ENCODE data around the gene WDR45B.

Gene WDR45B

DNA sequence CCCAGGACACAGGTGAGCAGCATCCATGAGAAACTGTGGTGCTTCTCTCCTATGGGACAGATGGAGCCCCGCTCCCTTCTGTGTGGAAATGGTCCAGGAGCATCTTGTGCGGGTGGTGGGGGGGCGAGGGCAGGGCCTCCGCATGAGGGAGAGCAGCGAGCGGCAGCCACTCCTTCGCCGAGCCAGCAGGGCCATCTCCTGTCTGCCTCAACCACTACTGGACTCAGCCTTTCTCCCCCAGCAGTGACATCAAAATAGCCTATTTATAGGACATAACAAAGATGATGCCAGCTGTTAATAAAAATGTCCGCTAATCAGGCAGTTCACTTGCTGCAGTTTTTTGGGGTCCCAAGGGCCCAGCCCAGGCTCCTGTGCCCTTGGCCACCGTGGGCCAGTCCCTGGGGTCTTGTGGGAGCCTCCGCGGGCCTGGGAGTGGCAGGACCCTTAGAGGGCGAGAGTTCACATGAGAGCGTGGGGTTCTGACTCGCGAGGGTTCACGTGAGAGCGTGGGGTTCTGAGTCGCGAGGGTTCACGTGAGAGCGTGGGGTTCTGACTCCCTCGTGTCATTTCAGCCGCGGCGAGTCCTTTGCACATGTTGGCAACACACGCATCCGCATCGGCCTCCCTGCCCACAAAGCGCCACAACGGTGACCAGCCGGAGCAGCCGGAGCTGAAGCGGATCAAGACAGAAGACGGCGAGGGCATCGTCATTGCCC, 47.4 kb downstream of the WDR45B start:
- DNase-seq (ENCODE audit: low read depth in 3 of 3), result no peak

DNA sequence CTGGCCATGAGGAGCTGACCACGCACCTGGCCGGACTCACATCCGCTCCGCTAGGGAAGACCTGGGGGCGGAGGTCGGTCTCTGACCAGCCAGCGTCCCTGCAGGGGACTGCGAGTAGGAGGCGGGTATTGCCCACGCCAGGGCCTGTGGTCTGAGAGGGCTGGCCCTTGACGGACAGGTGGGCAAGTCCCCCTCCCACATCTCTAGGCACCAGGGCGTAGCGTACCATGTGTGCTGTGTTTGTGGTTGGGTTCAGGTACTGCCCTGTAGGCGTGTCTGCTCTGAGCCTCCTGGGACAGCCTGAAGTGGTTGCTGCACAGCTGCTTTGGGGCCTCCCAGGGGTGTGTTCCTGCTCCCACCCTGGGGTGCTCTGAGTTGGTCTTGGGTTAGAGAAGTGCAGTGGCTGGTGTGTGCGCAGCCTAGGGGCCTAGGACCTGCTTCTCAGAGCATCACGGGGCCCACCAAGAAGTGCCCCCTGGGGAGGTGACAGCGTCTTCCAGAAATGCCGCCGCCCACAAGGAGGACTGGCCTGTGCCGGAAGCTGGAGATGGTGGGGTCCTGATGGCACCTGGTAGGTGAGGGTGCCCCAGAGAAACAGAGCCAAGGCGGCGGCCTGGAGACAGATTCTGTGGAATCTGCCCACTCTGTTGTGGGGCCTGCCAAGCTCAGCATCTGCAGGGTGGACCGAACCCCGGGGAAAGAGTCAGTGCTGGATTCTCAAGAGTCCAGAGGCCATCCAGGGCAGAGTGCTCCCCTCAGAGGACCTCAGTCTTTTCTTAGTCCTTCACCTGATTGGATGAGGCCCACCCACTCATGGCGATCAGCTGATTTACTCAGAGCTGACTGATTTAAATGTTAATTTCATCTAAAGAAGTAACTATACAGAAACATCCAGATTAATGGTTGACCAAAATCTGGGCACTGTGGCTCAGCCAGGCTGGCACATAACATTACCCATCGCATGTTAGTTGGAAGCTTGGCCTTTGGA, 48.3 kb downstream of the WDR45B start:
- DNase-seq (ENCODE audit: low read depth in 3 of 3), result no peak

DNA sequence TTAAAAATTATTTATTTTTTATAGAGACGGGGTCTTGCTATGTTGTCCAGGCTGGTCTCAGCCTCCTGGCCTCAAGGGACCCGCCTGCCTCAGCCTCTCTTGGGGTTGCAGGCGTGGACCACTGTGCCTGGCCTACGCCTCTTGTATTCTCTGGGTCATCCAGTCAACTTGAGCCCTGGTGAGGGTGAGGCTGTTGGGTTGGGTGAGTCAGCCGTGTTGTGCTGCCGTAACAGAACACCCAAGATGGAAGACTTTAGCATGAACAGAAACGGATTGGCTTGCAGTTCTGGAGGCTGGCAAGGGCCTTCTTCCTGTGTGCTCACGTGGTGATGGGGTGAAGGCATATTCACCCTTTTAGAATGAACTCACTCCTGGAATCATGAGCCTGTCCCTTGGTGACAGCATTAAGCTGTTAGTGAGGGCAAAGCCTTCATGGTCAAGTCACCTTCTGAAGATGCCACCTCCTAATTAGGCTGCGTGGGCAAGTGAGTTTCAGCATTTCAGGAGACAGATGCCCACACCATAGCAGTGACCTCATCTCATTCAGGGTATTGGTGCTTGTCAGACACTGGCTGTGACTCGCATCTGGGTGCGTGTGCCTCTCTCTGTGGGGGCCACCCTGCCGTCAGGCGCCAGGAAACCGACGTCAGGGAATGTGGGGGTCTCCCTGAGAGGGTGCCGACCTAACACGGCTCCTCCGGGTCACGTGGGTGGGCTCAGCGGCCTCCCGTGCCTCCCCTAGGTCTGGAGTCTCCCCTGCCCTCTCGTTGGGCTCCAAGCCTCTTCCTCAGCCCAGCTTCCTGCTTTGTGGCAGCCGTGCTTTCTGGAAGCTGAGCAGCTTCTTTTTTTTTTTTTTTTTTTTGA, 49.8 kb downstream of the WDR45B start:
- DNase-seq (ENCODE audit: low read depth in 3 of 3), result no peak

DNA sequence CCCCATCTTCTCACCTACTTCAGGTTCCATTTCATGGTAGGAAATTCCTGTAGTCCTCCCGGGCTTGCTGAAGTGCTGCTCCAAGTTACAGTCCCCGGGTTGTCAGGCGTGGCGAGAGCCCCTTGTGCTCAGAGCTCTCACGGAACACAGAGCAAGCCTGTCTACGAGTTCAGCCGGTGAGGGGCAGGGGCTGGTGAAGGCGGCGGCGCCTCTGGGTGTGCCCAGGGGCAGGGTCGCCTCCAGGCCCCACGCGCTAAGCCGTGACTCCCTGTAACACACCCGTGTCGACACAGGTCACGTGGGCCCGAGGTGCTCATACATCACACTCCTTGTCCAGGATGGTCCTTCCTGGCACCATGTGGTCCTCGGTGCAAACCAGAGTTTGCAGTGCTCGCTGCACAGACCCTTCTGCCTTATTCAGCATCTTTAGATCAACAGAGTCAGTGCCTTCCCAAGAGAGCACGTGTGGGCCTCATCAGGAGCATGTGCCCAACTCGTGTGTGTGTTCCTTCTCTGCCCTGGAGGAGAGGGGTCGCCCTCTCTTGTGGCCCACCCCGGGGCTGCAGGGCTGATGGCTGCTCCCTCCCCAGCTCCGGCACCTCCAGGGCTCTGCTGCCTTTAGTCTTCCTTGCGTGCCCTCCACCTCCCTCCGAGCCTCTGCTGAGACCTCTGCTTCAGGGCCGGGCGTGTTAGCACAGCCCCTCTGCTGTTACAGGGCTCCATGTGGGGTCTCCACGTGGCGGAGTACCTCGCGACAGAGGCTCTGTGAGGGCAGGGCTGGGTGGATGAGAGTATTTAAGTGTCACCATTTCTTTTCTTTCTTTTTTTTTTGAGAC, 51.2 kb downstream of the WDR45B start:
- no peak for DNase-seq (ENCODE audit: low read depth in 3 of 3)

DNA sequence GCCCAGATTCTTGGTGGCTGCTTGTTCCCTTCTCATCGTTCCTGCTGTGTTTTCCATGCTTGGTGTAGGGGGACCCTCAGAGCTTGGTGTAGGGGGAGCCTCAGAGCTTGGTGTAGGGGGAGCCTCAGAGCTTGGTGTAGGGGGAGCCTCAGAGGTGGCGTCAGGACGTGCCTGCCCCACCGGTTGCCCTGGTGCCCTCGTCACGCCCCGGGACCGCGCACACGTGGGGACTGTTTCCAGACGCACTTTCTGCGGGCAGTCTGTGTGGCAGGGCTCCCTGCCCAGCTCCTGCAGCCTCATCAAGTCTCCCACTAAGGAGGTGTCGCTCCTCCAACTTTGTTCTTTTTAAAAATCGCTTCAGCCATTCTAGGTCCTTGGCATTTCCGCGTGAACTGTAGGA, 51.9 kb downstream of the WDR45B start:
- DNase-seq (ENCODE audit: low read depth in 3 of 3), result no peak

DNA sequence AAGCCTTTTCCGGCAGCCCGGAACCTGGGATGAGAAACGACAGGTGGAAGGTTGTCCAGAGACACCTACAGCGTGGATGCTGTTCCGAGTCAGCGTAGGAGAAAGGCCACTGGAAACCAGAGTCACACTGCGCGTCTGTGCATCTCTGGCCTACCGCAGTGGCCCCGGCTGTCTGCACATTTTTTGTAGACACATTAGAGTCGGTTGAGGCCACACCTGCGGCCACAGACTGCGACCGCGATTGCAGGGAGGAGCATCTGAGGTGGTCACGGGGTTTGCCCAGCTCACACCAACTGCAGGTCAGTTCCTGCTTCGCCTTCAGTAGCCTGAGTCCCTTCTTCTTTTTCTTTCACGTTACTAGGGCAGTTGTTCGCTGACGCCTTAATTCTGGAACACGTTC, 52.4 kb downstream of the WDR45B start:
- no peak for DNase-seq (ENCODE audit: low read depth in 3 of 3)

DNA sequence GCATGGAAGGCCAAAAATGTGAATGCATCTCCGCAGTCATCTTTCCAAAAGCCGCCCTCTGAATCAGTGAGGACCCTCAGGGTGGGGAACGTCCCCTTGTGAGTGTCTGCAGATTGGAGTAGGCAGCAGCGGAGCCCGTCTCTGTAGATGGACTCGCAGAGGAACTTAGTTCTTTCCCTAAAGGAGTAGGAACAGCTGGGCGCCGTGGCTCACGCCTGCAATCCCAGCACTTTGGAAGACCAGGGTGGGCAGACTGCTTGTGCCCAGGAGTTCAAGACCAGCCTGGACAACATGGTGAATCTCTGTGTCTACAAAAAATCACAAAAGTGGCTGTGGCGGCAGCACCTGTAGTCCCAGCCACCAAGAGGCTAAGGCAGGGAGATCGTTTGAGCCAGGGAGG, 53.7 kb downstream of the WDR45B start:
- DNase-seq (ENCODE audit: low read depth in 3 of 3), result no peak

DNA sequence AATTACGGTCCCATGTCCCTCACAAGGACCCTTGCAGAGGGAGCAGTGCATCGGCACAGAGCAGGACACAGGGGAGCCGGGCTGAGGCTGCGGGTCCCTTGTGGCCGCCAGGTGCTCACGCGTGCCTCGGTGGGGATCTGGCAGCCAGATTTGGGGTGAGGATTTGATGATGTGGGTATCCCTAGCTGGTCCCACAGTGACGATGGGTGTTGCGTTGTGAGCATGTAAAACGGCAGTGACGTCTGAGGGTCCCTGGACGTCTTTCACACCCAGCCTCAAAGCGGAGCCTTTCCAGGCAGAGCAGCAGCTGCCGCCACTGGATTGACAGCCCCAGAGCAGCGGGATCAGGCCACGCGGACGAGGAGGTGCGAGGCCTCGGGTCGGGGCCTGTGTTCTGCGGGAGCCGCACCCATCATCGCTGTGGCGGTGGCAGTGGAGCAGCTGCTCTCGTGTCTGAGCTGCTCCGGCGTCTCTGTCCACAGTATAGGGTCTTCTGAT, 54.6 kb downstream of the WDR45B start:
- no peak for DNase-seq (ENCODE audit: low read depth in 3 of 3)

DNA sequence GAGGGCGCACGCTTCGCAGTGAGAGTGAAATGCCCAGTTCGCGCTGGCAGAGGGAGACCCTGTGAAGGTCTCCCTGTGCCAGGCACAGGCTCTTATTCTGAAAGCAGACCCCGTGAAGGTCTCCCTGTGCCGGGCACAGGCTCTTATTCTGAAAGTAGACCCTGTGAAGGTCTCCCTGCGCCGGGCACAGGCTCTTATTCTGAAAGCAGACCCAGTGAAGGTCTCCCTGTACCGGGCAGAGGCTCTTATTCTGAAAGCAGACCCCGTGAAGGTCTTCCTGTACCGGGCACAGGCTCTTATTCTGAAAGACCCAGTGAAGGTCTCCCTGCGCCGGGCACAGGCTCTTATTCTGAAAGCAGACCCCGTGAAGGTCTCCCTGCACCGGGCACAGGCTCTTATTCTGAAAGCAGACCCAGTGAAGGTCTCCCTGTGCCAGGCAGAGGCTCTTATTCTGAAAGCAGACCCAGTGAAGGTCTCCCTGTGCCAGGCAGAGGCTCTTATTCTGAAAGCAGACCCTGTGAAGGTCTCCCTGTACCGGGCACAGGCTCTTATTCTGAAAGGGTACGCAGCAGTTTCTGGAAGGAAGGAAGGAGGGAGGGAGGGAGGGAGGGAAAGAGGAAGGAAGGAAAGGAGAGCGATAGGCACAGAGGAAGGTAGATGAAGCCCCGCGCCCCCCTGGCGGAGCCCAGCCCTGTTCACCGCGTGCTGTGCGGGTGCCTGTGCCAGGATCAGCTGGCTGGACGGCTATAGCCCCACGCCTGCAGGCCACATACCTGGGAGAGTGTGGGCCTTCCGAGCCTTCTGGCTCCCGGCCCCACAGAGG, 55.3 kb downstream of the WDR45B start:
- DNase-seq (ENCODE audit: low read depth in 3 of 3), result peak; percentile 25 to 54 (median 41)

DNA sequence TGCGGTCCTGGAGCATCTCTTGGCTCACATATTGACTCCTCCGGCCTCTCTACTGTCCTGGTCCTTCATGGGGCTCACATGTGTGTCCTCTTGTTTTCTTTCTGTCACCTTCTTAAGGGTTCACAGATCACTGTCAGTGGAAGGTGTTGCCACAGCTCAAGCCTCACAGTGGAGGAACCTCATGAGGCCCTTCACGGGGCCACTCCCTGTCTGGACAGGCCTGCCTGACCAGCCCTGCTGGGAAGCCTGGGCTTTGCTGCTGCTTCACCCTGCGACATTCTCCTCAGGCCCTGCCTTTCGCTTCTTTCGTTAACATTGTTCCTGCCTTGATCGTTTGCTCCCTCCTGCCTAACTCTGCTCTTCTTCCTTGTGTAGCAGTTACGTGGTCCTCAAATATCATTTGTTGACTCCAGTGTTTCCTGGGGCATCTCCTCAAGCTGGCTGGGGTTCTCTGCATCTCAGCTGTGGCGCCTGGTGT, 55.9 kb downstream of the WDR45B start:
- DNase-seq (ENCODE audit: low read depth in 3 of 3), result no peak

DNA sequence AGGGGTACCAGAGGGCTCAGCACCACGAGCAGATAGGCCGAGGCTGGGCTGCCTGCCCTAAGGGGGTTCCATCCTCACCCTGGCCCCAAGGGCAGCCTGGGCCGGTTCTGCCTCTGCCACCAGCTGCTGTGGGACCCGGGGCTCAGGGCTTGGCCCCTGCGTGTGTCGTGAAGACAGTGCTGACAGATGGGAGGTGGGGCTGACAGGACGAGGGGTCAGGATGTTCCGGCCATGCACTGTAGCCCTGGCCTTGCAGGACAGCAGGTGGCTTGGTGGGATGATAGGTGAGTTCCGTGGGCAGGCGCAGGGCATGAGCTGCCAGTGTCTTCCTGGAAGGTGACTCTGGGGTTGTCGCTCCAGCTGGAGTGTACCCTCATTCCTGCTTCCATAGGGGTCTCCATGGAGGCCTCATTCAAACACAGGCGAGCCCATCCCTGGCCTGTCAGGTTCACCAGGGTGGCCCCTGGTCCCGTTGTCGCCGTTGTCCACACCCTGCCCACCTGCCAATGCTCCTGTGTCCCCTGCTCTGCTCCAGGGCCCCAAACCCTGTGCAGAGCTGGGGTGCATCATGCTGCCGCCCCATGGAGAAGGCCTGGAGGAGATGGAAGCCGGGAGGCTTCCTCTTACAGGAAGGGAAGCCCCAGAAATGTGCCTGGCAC, 57.2 kb downstream of the WDR45B start:
- no peak for DNase-seq (ENCODE audit: low read depth in 3 of 3)

DNA sequence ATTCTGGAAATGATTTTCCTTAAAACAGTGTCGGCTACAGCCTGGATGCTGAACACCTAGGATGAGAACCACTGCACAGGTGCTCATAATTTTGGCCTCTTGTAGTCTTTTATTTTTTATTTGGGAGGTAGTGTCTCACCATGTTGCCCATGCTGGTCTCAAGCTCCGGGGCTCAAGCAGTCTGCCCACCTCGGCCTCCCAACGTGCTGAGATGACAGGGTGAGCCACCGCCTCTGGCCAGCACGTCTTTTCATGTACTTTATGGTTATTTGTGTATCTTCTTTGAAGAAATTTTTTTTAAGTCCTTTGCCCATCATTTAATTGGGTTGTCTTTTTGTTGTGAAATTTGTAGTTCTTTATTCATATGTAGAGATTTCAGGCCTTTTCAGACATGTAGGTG, 58.0 kb downstream of the WDR45B start:
- no peak for DNase-seq (ENCODE audit: low read depth in 3 of 3)

DNA sequence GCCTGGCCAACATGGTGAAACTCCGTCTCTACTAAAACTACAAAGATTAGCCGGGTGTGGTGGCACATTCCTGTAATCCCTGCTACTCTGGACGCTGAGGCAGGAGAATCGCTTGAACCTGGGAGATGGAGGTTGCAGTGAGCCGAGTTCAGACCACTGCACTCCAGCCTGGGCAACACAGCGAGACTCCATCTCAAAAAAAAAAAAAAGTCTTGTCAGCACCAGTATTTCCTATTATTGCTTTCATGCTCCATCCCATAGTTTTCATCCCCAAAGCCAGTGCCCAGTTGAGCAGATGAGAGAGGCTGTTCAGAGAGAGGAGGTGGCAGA, 58.4 kb downstream of the WDR45B start:
- no peak for DNase-seq (ENCODE audit: low read depth in 3 of 3)

DNA sequence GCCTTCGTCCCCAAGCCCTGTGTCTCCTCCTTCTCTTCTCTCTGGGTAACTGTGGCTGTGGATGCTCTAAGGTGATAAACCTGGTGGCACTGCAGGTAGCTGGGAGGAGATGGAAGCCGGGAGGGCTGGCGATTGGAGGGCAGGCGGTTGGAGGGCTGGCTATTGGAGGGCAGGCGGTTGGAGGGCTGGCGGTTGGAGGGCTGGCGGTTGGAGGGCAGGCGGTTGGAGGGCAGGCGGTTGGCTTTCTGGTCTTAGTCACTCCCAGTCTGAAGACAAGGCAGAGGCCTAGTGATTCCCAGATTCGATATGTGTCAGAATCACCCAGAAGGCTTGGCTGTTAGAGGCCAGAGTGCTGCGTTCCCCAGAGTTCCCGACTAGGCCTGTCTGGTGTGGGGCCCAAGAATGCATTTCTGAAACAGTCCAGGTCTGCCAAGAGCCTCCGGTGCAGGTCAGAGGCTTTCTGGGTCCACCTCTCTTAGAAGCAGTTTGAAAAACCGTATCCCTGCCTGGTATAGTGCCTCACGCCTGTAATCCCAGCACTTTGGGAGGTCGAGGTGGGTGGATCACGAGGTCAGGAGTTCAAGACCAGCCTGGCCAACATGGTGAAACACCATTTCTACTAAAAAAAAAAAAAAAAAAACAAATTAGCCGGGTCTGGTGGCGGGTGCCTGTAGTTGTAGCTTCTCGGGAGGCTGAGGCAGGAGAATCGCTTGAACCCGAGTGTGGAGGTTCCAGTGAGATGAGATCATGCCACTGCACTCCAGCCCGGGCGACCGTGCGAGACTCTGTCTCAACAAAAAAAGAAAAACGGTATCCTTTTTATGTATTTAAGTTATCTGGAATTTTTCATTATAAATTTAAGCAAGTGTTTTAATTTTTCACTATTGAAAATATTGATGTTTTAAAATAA, 59.7 kb downstream of the WDR45B start:
- DNase-seq (ENCODE audit: low read depth in 3 of 3), result no peak

DNA sequence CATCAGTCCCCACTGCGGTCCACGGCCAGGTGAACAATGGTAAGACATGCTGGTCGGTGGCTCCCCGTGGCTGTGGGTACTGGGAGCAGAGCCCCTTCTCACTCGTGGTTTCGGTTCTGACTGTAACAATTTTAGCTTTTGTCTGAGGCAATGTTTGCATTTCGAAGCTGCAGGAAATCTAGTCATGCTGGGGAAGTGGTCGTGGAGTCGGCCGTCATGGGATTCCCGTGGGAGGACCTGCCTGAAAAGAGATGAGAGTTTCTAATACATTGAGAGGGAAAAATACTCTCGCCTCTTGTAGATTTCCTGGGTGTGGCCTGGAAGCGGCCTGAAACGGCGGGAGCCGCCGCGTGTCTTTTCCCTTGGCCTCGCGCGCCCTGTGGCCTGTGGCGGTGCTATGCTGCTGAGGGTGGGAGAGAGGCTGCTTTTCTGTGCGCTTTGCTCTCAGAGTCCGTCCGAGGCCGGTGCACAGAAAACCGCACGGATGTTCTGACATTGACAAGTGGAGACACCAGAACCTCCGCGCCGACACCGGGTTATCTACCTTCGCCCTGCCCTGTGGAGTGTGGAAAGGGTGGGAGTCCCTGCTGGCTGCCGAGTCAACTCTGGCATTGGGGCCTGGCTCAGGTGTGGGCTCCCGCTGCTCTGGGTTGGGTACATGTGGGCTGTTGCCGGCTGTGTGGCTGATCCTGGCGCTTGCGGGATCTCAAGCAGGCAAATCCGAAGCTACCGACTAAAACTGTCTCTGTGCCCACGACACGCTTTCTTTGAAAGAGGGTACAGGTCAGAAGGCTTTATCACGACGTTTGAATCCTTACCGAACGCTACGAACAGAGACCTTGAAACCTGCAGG, 60.8 kb downstream of the WDR45B start:
- DNase-seq (ENCODE audit: low read depth in 3 of 3), result no peak

DNA sequence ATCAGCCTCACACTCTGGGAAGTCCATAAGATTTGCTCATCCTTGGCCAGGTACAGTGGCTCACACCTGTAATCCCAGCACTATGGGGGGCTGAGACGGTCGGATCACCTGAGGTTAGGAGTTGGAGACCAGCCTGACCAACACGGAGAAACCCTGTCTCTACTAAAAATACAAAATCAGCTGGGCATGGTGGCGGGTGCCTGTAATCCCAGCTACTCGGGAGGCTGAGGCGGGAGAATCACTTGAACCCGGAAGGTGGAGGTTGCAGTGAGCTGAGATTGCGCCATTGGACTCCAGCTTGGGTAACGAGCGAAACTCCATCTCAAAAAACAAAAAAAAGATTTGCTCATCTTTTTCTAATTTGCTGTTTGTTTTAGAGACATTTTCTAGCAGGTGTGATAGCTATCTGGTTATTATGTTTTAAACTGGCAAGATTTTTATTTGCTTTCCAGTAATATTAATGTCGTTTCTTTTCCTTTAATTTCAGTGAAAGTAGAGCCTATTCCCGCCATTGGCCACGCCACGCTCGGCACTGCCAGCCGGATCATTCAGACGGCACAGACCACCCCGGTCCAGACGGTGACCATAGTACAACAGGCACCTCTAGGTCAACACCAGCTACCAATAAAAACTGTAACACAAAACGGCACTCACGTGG, 61.5 kb downstream of the WDR45B start:
- DNase-seq (ENCODE audit: low read depth in 3 of 3), result no peak
